Measurements from ENCODE around the gene DUSP12.
"Not testable (repeated sequence)": the region's sequence is repeated elsewhere in the genome, so short reads cannot be mapped to it uniquely, and the experiment has no call there.

The DUSP12 gene

GRCh38 chr1:161768986-161769672 lies 19.5 kb downstream of the DUSP12 start:
- DNase-seq (ENCODE audit: low read depth in 1 of 2, low spot score in 1 of 2) = no peak

- not testable (repeated sequence) for DNase-seq (ENCODE audit: low read depth in 1 of 2, low spot score in 1 of 2)
These were observed 20.1 kb downstream of the DUSP12 start for GRCh38 chr1:161769673-161770045.

GRCh38 chr1:161770250-161770649 lies 20.7 kb downstream of the DUSP12 start:
- DNase-seq (ENCODE audit: low read depth in 1 of 2, low spot score in 1 of 2) = no peak

- no peak for DNase-seq (ENCODE audit: low read depth in 1 of 2, low spot score in 1 of 2)
These were observed 21.6 kb downstream of the DUSP12 start for GRCh38 chr1:161771161-161771560.

GRCh38 chr1:161771973-161772372 lies 22.4 kb downstream of the DUSP12 start:
- no peak for DNase-seq (ENCODE audit: low read depth in 1 of 2, low spot score in 1 of 2)

- DNase-seq (ENCODE audit: low read depth in 1 of 2, low spot score in 1 of 2) = no peak
These were observed 22.8 kb downstream of the DUSP12 start for GRCh38 chr1:161772397-161772796.

- no peak for DNase-seq (ENCODE audit: low read depth in 1 of 2, low spot score in 1 of 2)
These were observed 24.2 kb downstream of the DUSP12 start for GRCh38 chr1:161773791-161774190.

- DNase-seq (ENCODE audit: low read depth in 1 of 2, low spot score in 1 of 2) = no peak
These were observed 27.7 kb downstream of the DUSP12 start for GRCh38 chr1:161777261-161777660.

- DNase-seq (ENCODE audit: low read depth in 1 of 2, low spot score in 1 of 2) = no peak
These were observed 28.9 kb downstream of the DUSP12 start for GRCh38 chr1:161778522-161778921.

- DNase-seq (ENCODE audit: low read depth in 1 of 2, low spot score in 1 of 2) = no peak
These were observed 29.8 kb downstream of the DUSP12 start for GRCh38 chr1:161779393-161779792.

- no peak for DNase-seq (ENCODE audit: low read depth in 1 of 2, low spot score in 1 of 2)
These were observed 32.4 kb downstream of the DUSP12 start for GRCh38 chr1:161781995-161782394.

GRCh38 chr1:161782886-161783285 lies 33.3 kb downstream of the DUSP12 start:
- DNase-seq (ENCODE audit: low read depth in 1 of 2, low spot score in 1 of 2) = no peak

GRCh38 chr1:161784968-161785367 lies 35.4 kb downstream of the DUSP12 start:
- no peak for DNase-seq (ENCODE audit: low read depth in 1 of 2, low spot score in 1 of 2)

- no peak for DNase-seq (ENCODE audit: low read depth in 1 of 2, low spot score in 1 of 2)
These were observed 37.8 kb downstream of the DUSP12 start for GRCh38 chr1:161787355-161787754.

- no peak for DNase-seq (ENCODE audit: low read depth in 1 of 2, low spot score in 1 of 2)
These were observed 41.2 kb downstream of the DUSP12 start for GRCh38 chr1:161790587-161791317.

GRCh38 chr1:161791904-161792655 lies 42.5 kb downstream of the DUSP12 start:
- no peak for DNase-seq (ENCODE audit: low read depth in 1 of 2, low spot score in 1 of 2)

GRCh38 chr1:161792740-161793139 lies 43.2 kb downstream of the DUSP12 start:
- DNase-seq (ENCODE audit: low read depth in 1 of 2, low spot score in 1 of 2) = no peak

- no peak for DNase-seq (ENCODE audit: low read depth in 1 of 2, low spot score in 1 of 2)
These were observed 50.2 kb downstream of the DUSP12 start for GRCh38 chr1:161799792-161800191.

GRCh38 chr1:161801955-161802354 lies 52.4 kb downstream of the DUSP12 start:
- DNase-seq (ENCODE audit: low read depth in 1 of 2, low spot score in 1 of 2) = no peak

GRCh38 chr1:161803181-161803580 lies 53.6 kb downstream of the DUSP12 start:
- no peak for DNase-seq (ENCODE audit: low read depth in 1 of 2, low spot score in 1 of 2)

GRCh38 chr1:161805399-161806197 lies 56.0 kb downstream of the DUSP12 start:
- DNase-seq (ENCODE audit: low read depth in 1 of 2, low spot score in 1 of 2) = no peak
